Motor neuron (in vitro differentiated cells): Measurements from ENCODE around the gene BRMS1. TPM values are rescaled to one million over a fixed set of nuclear protein-coding genes. Genes with fewer than 3 reads are reported as not detected.
"Not testable (repeated sequence)": the region's sequence is repeated elsewhere in the genome, so short reads cannot be mapped to it uniquely, and the experiment has no call there.

Source experiments
- ATAC-seq, 8 experiments: fragments of 200-7000 bp; cut with Tn5 transposase; replicated peaks in 6 of 8; 2 replicates each; pipeline ENCODE4 v1.8.0; 2021; ENCODE audit warnings: mild to moderate bottlenecking in 8 of 8, moderate library complexity in 8 of 8
- H3K27ac ChIP-seq, 2 donors: fragments of 250-450 bp; sonication (Bioruptor Pico); 2 replicates each; pipeline ENCODE4 v1.9.0; 2021; ENCODE audit warnings: antibody characterized with exemption in 2 of 2, mild to moderate bottlenecking in 2 of 2, moderate library complexity in 1 of 2
- H3K4me1 ChIP-seq, 2 donors: fragments of 250-450 bp; sonication (Bioruptor Pico); replicated peaks in 1 of 2; 2 replicates each; pipeline ENCODE4 v1.6.1; 2021; ENCODE audit warnings: antibody characterized with exemption in 2 of 2, mild to moderate bottlenecking in 2 of 2, moderate library complexity in 1 of 2
- H3K4me3 ChIP-seq, 5 donors: fragments of 250-450 bp; sonication (Bioruptor Pico); 2 replicates each; pipeline ENCODE4 v1.9.0; 2021; ENCODE audit warnings: antibody characterized with exemption in 5 of 5, mild to moderate bottlenecking in 5 of 5, moderate library complexity in 4 of 5
- WGBS, 10 experiments: fragments of 450-650 bp; shearing (Covaris generic); methylation state at CpG; one replicate each; pipeline ENCODE4 v1.0.0; 2022; 5-methylcytosine and 5-hydroxymethylcytosine counted together
- in situ Hi-C, 9 experiments: fragments of 400-800 bp; cut with MboI; loops; one replicate each; pipeline ENCODE4 v1.15.0; 2021; ENCODE audit warnings: low sequenced_read_pairs in 9 of 9, low pct_unique_long_range_greater_than_20kb in 2 of 9; ENCODE audit not compliant: unreplicated experiment in 9 of 9
- total RNA-seq, 8 experiments: library from RNA; unstranded; fragments of 300-600 nt; gene quantifications; 2 replicates each; pipeline versions ENCODE4 v1.2.3 to v1.2.4, GENCODE V29; 2022

The BRMS1 gene
- total RNA-seq, 8 experiments from 2014 or later = 17.5 to 55.5 (median 34.7) TPM

- WGBS, 10 experiments = 0 to 100% (median 60%) methylated on average over 1 of the region's 1 CpG; no CpG with 5 or more reads in 5 of the 10 experiments
- Histone ChIP-seq H3K4me1 (peaks cover 32 to 38% of the 10 kb centered on the region in 2 donors), H3K27ac (no peak overlapping the region), H3K4me3 (no peak overlapping the region)
- no peak for ATAC-seq
- in situ Hi-C loops = no loop called here
These were observed 30.8 kb downstream of the BRMS1 start for GRCh38 chr11:66314186-66314501.

DNA sequence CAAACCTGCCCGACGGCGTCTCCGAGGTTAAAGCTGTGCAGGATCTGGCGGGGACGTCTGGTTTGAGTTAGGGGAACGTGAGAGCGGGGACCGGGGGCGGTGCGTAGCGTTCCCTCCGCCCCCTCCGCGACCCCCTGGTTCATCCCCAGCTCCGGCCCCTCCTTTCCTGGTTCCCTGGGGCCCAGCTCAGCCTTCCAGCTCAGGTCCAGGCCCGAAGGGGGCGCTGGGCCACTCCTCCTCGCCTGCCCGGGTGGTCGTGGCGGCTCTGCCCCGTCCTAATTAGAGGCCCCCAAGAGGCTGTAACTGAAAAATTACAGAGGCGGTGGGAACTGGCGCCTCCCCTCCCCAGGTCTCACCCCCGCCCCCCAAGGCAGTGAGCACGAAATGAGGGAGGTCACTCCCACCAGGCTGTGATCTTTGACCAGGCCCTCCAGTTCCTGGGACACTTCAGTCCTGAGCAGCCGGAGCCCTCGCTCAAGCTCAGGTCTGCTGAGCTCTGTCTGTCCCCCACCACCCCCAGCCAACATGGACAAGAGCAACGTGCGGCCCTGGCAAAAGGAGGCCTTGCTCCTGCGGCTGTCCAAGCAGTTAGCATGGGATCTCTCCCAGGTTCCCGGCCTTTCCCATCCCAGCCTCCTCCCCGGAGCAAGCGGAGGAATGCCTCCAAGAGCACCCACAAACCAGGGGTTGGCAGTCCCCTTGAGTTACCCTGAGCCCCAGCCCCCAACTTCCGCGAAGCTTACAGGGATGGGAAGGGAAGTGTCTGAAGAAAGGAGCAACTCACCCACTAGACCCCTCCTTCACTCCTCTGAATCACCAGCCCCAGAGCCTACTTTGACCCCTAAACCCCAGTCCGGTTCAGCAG lies 31.4 kb downstream of the BRMS1 start:
- 30 to 86% (median 39%) methylated on average over 1 to 4 of the region's 38 CpGs; no CpG with 5 or more reads in 7 of the 10 experiments for WGBS, 10 experiments
- H3K4me1 ChIP-seq = peaks cover 30 to 36% of the 10 kb centered on the region in 2 donors
- in situ Hi-C loops = no loop called here
- peak in 3 of 8 experiments; percentile 0 to 8 (median 6) for ATAC-seq
- H3K27ac ChIP-seq = peak overlapping the region; percentile 79 to 92
- peak overlapping the region; percentile 25 to 39 (median 32) for H3K4me3 ChIP-seq

DNA sequence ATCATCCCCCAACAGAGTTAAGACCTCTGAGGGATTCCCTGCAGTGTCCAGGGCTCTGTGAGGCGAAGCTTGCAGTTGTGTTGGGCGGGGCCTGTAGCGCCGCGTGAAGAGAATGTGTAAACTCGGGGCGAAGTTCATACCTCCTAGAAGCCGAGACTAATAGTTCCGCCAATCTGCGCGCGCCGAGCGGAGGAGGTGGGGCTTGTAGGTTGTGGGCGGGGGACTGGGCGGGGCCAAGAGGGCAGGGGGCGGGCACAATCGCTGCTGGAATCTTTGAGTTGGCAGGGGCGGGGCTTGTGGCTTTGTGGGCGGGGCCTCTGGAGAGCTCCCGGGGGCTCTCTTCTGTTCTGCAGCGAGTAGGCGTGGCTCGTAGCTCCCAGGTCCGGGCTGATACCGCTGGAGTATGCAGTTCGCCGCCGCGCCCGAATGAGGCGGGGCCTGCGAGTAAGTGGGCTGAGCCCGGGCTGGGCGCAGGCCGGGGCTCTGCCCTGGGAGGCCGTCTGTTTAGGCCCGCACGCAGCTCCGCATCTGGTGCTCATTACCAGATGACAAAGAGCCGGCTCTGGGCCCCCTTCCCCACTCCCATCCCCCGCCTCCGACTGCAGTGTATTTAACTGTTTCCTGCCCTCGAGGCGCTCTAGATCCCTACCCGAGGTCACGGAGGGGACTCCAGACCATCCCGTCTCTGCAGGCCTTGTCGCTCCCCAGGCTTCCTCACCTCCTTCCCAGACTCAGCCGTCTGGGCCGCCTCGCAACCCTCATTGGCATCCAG lies 32.2 kb downstream of the BRMS1 start:
- WGBS, 10 experiments = 0 to 6% methylated on average over 1 to 3 of the region's 52 CpGs; no CpG with 5 or more reads in 8 of the 10 experiments
- peak overlapping the region; percentile 32 to 41 (median 39) for H3K4me3 ChIP-seq
- H3K4me1 ChIP-seq = peaks cover 22 to 28% of the 10 kb centered on the region in 2 donors
- H3K27ac ChIP-seq = peak overlapping the region; percentile 79 to 92
- peak; percentile 62 to 85 (median 80) for ATAC-seq
- in situ Hi-C loops = no loop called here

GRCh38 chr11:66311965-66312548 lies 32.8 kb downstream of the BRMS1 start:
- in situ Hi-C loops = no loop called here
- Histone ChIP-seq H3K4me1 (peaks cover 15 to 21% of the 10 kb centered on the region in 2 donors), H3K27ac (peak overlapping the region; percentile 40 to 81), H3K4me3 (peak overlapping the region; percentile 25 to 41 (median 39))
- WGBS, 10 experiments = 0 to 5% (median 0%) methylated on average over 1 to 8 of the region's 44 CpGs; no CpG with 5 or more reads in 3 of the 10 experiments
- ATAC-seq = peak; percentile 34 to 72 (median 68)

- in situ Hi-C loops = no loop called here
- WGBS, 10 experiments = 4 to 80% (median 17%) methylated on average over 4 to 9 of the region's 26 CpGs; no CpG with 5 or more reads in 5 of the 10 experiments
- ATAC-seq = no peak
- Histone ChIP-seq H3K4me3 (peak overlapping the region; percentile 25 to 41 (median 39)), H3K27ac (peak overlapping the region; percentile 40 to 81), H3K4me1 (peaks cover 10 to 15% of the 10 kb centered on the region in 2 donors)
These were observed 33.4 kb downstream of the BRMS1 start for GRCh38 chr11:66311470-66311964.

- peaks cover 8 to 13% of the 10 kb centered on the region in 2 donors for H3K4me1 ChIP-seq
- WGBS, 10 experiments = 60 to 95% (median 86%) methylated on average over 4 to 16 of the region's 18 CpGs; no CpG with 5 or more reads in 1 of the 10 experiments
- H3K4me3 ChIP-seq, ATAC-seq, H3K27ac ChIP-seq, in situ Hi-C loops: not testable (repeated sequence)
These were observed 34.0 kb downstream of the BRMS1 start for GRCh38 chr11:66310803-66311440.

DNA sequence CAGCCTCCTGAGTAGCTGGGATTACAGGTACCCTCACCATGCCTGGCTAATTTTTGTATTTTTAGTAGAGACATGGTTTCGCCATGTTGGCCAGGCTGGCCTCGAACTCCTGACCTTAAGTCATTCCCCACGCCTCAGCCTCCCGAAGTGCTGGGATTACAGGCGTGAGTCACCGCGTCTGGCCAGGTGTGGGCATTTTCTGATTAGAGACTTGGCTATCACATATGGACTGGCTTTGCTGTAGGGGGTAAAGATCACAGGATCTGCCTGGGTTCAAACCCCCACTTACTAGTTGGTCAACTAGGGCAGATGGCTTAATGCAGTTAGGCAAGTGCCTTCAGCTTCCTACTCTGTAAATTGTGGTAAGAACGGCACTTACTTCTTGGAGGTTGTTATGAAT lies 34.6 kb downstream of the BRMS1 start:
- in situ Hi-C loops = no loop called here
- H3K4me1 ChIP-seq = peaks cover 8 to 13% of the 10 kb centered on the region in 2 donors
- H3K27ac ChIP-seq = no peak overlapping the region
- H3K4me3 ChIP-seq = no peak overlapping the region
- WGBS, 10 experiments = 47 to 92% (median 76%) methylated on average over 1 to 8 of the region's 8 CpGs; no CpG with 5 or more reads in 3 of the 10 experiments
- no peak for ATAC-seq

- Histone ChIP-seq H3K27ac (no peak overlapping the region), H3K4me3 (no peak overlapping the region), H3K4me1 (peaks cover 8 to 13% of the 10 kb centered on the region in 2 donors)
- 20 to 85% (median 41%) methylated on average over 1 to 3 of the region's 3 CpGs; no CpG with 5 or more reads in 3 of the 10 experiments for WGBS, 10 experiments
- ATAC-seq = no peak
- in situ Hi-C loops = no loop called here
These were observed 35.4 kb downstream of the BRMS1 start for GRCh38 chr11:66309475-66309874.

- no peak for ATAC-seq
- in situ Hi-C loops = no loop called here
- Histone ChIP-seq H3K4me3 (no peak overlapping the region), H3K4me1 (no peaks in the 10 kb centered on the region), H3K27ac (no peak overlapping the region)
- WGBS, 10 experiments = 40 to 100% (median 82%) methylated on average over 1 to 8 of the region's 12 CpGs; no CpG with 5 or more reads in 2 of the 10 experiments
These were observed 42.2 kb downstream of the BRMS1 start for GRCh38 chr11:66302656-66303055.

GRCh38 chr11:66299186-66299585 lies 45.7 kb downstream of the BRMS1 start:
- no peaks in the 10 kb centered on the region for H3K4me1 ChIP-seq
- WGBS, 10 experiments = 40 to 100% (median 75%) methylated on average over 1 to 3 of the region's 3 CpGs; no CpG with 5 or more reads in 4 of the 10 experiments
- H3K27ac ChIP-seq = no peak overlapping the region
- no peak overlapping the region for H3K4me3 ChIP-seq
- in situ Hi-C loops = no loop called here
- ATAC-seq = no peak

- in situ Hi-C loops = no loop called here
- peaks cover 0 to 4% of the 10 kb centered on the region in 2 donors for H3K4me1 ChIP-seq
- 0 to 73% (median 41%) methylated on average over 1 to 8 of the region's 8 CpGs; no CpG with 5 or more reads in 3 of the 10 experiments for WGBS, 10 experiments
- no peak for ATAC-seq
- no peak overlapping the region for H3K27ac ChIP-seq
- H3K4me3 ChIP-seq = no peak overlapping the region
These were observed 47.3 kb downstream of the BRMS1 start for GRCh38 chr11:66297610-66298009.
